HepG2 (cell line): ENCODE results near the gene HHLA2. TPM values are rescaled to one million over a fixed set of nuclear protein-coding genes. Genes with fewer than 3 reads are reported as not detected.

Experiments used
- ATAC-seq: fragments of 200-7000 bp; cut with Tn5 transposase; 3 replicates; pipeline ENCODE4 v1.9.1; 2020; ENCODE audit warnings: mild to moderate bottlenecking, moderate library complexity
- BruUV-seq: library from RNA; stranded (reverse); fragments of 400-500 nt; replicated peaks from 2 replicates; lab custom pipeline; 2021; lab: Mats Ljungman, UMichigan
- CTCF ChIA-PET: fragments of 300-600 bp; formaldehyde crosslinking; extraction: SDS; loops from one replicate; lab custom pipeline; 2021; ENCODE audit warnings: low total read pairs, inconsistent platforms, low intra/inter-chr PET ratio; lab: Yijun Ruan, JAX
- POLR2A ChIA-PET: fragments of 350-600 bp; sonication (Branson Sonifier 250); formaldehyde crosslinking; loops from one replicate; lab custom pipeline; 2020; ENCODE audit warnings: antibody characterized with exemption, inconsistent platforms; lab: Yijun Ruan, JAX
- DNase-seq: peaks from one replicate; pipeline ENCODE4 v3.0.0-alpha.2; 2015; ENCODE audit warnings: low spot score
- FAIRE-seq: peaks from 3 replicates; lab custom pipeline; 2011; peaks lifted over from hg19 to GRCh38; lab: Jason Lieb, UNC
- H2AFZ ChIP-seq: one replicate; pipeline ENCODE4 v1.6.1; 2011; ENCODE audit warnings: low read length, inconsistent platforms
- H3K27ac ChIP-seq: fragments of 300-600 bp; 3 replicates; pipeline ENCODE4 v1.8.0; 2011; ENCODE audit warnings: mixed run types, mild to moderate bottlenecking, mixed read lengths, low read length, inconsistent platforms; ENCODE audit not compliant: insufficient read depth; ENCODE audit errors: extremely low read length
- H3K27me3 ChIP-seq, 2 experiments: fragments of 200-600 bp in 1 of 2; 2 replicates in 1 of 2; 3 replicates in 1 of 2; pipeline versions ENCODE4 v1.6.0 to v1.8.0; 2011; ENCODE audit warnings: low read length in 2 of 2, mild to moderate bottlenecking in 2 of 2, moderate library complexity in 2 of 2, inconsistent platforms in 1 of 2; ENCODE audit not compliant: insufficient read depth in 2 of 2, control insufficient read depth in 1 of 2
- H3K36me3 ChIP-seq, 2 experiments: fragments of 200-600 bp in 1 of 2; replicated peaks in 1 of 2; 2 replicates in 1 of 2; 3 replicates in 1 of 2; pipeline versions ENCODE4 v1.5.1 to v1.8.0; 2011; ENCODE audit warnings: low read length in 2 of 2, inconsistent platforms in 1 of 2; ENCODE audit not compliant: insufficient read depth in 2 of 2, control insufficient read depth in 1 of 2
- H3K4me1 ChIP-seq: 2 replicates; pipeline ENCODE4 v1.5.1; 2012; ENCODE audit warnings: low read length, inconsistent platforms; ENCODE audit not compliant: insufficient read depth
- H3K4me2 ChIP-seq: 2 replicates; pipeline ENCODE4 v1.6.0; 2011; ENCODE audit warnings: low read depth, low read length, inconsistent platforms
- H3K4me3 ChIP-seq, 3 experiments: fragments of 200-600 bp in 1 of 3; sonication (generic), shearing (Covaris generic) in 1 of 3; replicated peaks in 1 of 3; 2 replicates each; pipeline ENCODE4 v1.5.1; 2011 to 2016; ENCODE audit warnings: low read length in 3 of 3, inconsistent platforms in 2 of 3, low read depth in 2 of 3, mild to moderate bottlenecking in 2 of 3, control low read depth in 1 of 3, mixed read lengths in 1 of 3; ENCODE audit not compliant: insufficient read depth in 1 of 3
- H3K79me2 ChIP-seq: one replicate; pipeline ENCODE4 v1.6.1; 2011; ENCODE audit warnings: low read length, inconsistent platforms; ENCODE audit not compliant: insufficient read depth
- H3K9ac ChIP-seq: 2 replicates; pipeline ENCODE4 v1.6.0; 2011; ENCODE audit warnings: mild to moderate bottlenecking, low read depth, low read length, inconsistent platforms; ENCODE audit not compliant: insufficient read depth
- H3K9me3 ChIP-seq: 2 replicates; pipeline ENCODE4 v1.5.1; 2012; ENCODE audit warnings: mild to moderate bottlenecking, low read length
- H4K20me1 ChIP-seq: 2 replicates; pipeline ENCODE4 v1.6.0; 2011; ENCODE audit warnings: inconsistent platforms, mild to moderate bottlenecking, low read length, moderate library complexity; ENCODE audit not compliant: insufficient read depth
- BRF2 ChIP-seq: sonication (generic); formaldehyde crosslinking; IDR thresholded peaks from 2 replicates; pipeline ENCODE4 v1.8.1; 2022; ENCODE audit warnings: mild to moderate bottlenecking, missing genetic modification reagents
- HNRNPLL ChIP-seq: fragments of 200-400 bp; formaldehyde crosslinking; IDR thresholded peaks from 2 replicates; pipeline ENCODE4 v1.6.1; 2017; ENCODE audit warnings: mild to moderate bottlenecking, low read depth, low read length; ENCODE audit not compliant: poor library complexity, severe bottlenecking
- JUND ChIP-seq: sonication (generic); formaldehyde crosslinking; IDR thresholded peaks from 2 replicates; pipeline ENCODE4 v1.8.0; 2022; ENCODE audit warnings: mild to moderate bottlenecking, missing genetic modification reagents
- KDM3A ChIP-seq: IDR thresholded peaks from 2 replicates; pipeline ENCODE4 v1.6.1; 2018; ENCODE audit warnings: low read depth, missing compliant biosample characterization
- MED13 ChIP-seq: sonication (generic); formaldehyde crosslinking; IDR thresholded peaks from 2 replicates; pipeline ENCODE4 v1.5.0; 2020; ENCODE audit warnings: missing genetic modification reagents
- MXI1 ChIP-seq: IDR thresholded peaks from 3 replicates; pipeline ENCODE4 v1.6.1; 2012; ENCODE audit warnings: low read depth, low read length, inconsistent platforms, borderline replicate concordance
- TEF ChIP-seq: sonication (generic); formaldehyde crosslinking; IDR thresholded peaks from 2 replicates; pipeline ENCODE4 v1.5.0; 2020; ENCODE audit warnings: missing genetic modification reagents
- ZNF225 ChIP-seq: sonication (generic); formaldehyde crosslinking; IDR thresholded peaks from 2 replicates; pipeline ENCODE4 v1.4.0; 2020; ENCODE audit warnings: mild to moderate bottlenecking, missing genetic modification reagents
- ZNF230 ChIP-seq: sonication (generic); formaldehyde crosslinking; IDR thresholded peaks from 2 replicates; pipeline ENCODE4 v1.4.0; 2020; ENCODE audit warnings: mild to moderate bottlenecking, missing genetic modification reagents
- ZNF263 ChIP-seq: sonication (generic); formaldehyde crosslinking; IDR thresholded peaks from 2 replicates; pipeline ENCODE4 v1.4.0; 2020; ENCODE audit warnings: missing genetic modification reagents
- ZNF329 ChIP-seq: sonication (generic); formaldehyde crosslinking; IDR thresholded peaks from 2 replicates; pipeline ENCODE4 v1.9.0; 2021; ENCODE audit warnings: low read depth, mild to moderate bottlenecking, missing genetic modification reagents
- ZNF724P ChIP-seq: sonication (generic); formaldehyde crosslinking; IDR thresholded peaks from 2 replicates; pipeline ENCODE4 v1.8.0; 2022; ENCODE audit warnings: missing genetic modification reagents, borderline replicate concordance
- WGBS: methylation state at CpG from one replicate; pipeline ENCODE4 v1.1.6; 2017; ENCODE audit warnings: low lambda C conversion rate; 5-methylcytosine and 5-hydroxymethylcytosine counted together
- in situ Hi-C: cut with HindIII; loops from 2 replicates; pipeline ENCODE4 v1.10.0; 2017; ENCODE audit warnings: low pct_unique_long_range_greater_than_20kb; ENCODE audit not compliant: extremely low pct_ligation_motif_present
- intact Hi-C: fragments of 100-400 bp; cut with micrococcal nuclease; formaldehyde crosslinking; loops from one replicate; pipeline ENCODE4 v1.10.0; 2022; ENCODE audit not compliant: unreplicated experiment
- polyA plus RNA-seq, 8 experiments: library from polyadenylated mRNA; depleted of rRNA in 3 of 8; stranded (reverse) in 7 of 8; unstranded in 1 of 8; fragments of >200 nt; fragmentation: Illumina TruSeq in 4 of 8; extraction: Trizol in 4 of 8; gene quantifications; 2 replicates each; pipeline versions ENCODE4 v1.2.1 to v1.2.3, GENCODE V29; 2011 to 2016; ENCODE audit warnings: low read depth in 4 of 8, missing spikeins in 1 of 8, mixed read lengths in 1 of 8; ENCODE audit not compliant: insufficient read depth in 1 of 8
- total RNA-seq, 5 experiments: library from RNA; depleted of rRNA; stranded (reverse); fragments of >200 nt; fragmentation: Illumina TruSeq; extraction: Trizol; gene quantifications; 2 replicates each; pipeline ENCODE4 v1.2.3, GENCODE V29; 2016; ENCODE audit warnings: low read depth in 1 of 5
- TF ChIP-seq, protein P1 (sequence below): IDR thresholded peaks from 2 replicates; pipeline ENCODE4 v1.6.1; 2016; ENCODE audit warnings: low read depth, missing genetic modification reagents, missing compliant biosample characterization

The HHLA2 gene
- total and polyA plus RNA-seq, 2 of the 13 experiments (the other 11 are each of a cell fraction or from before 2014, with no cell fraction given), result not detected

DNA sequence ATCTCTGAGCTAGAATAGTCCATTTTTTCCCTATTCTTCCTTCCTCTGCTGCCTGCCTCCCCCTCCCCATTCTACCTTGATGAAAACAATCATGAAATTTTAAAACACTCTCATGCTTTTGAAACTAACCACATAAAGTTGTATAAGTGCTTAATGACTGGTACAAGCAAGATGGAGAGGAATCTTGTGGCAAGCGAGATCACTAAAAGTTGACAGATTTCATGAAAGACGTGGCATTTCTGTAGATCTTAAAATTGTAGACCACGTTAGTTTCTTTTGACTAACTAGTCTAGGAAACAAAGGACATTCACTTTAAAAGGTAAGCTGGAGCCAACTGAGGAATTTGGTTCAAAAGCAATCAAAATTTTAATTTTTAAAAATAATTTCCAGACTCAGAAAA, 35.4 kb downstream of the HHLA2 start:
- H2AFZ ChIP-seq, result no peak overlapping the region
- H4K20me1 ChIP-seq, result no peaks in the 10 kb centered on the region
- intact Hi-C loops (no loop called here), in situ Hi-C loops (no loop called here)
- TF ChIP-seq ZNF230 (CRISPR knock-in tag), result no peak
- no peak for TF ChIP-seq BRF2 (CRISPR knock-in tag)
- no peak for TF ChIP-seq ZNF263 (CRISPR knock-in tag)
- TF ChIP-seq, protein P1, sequence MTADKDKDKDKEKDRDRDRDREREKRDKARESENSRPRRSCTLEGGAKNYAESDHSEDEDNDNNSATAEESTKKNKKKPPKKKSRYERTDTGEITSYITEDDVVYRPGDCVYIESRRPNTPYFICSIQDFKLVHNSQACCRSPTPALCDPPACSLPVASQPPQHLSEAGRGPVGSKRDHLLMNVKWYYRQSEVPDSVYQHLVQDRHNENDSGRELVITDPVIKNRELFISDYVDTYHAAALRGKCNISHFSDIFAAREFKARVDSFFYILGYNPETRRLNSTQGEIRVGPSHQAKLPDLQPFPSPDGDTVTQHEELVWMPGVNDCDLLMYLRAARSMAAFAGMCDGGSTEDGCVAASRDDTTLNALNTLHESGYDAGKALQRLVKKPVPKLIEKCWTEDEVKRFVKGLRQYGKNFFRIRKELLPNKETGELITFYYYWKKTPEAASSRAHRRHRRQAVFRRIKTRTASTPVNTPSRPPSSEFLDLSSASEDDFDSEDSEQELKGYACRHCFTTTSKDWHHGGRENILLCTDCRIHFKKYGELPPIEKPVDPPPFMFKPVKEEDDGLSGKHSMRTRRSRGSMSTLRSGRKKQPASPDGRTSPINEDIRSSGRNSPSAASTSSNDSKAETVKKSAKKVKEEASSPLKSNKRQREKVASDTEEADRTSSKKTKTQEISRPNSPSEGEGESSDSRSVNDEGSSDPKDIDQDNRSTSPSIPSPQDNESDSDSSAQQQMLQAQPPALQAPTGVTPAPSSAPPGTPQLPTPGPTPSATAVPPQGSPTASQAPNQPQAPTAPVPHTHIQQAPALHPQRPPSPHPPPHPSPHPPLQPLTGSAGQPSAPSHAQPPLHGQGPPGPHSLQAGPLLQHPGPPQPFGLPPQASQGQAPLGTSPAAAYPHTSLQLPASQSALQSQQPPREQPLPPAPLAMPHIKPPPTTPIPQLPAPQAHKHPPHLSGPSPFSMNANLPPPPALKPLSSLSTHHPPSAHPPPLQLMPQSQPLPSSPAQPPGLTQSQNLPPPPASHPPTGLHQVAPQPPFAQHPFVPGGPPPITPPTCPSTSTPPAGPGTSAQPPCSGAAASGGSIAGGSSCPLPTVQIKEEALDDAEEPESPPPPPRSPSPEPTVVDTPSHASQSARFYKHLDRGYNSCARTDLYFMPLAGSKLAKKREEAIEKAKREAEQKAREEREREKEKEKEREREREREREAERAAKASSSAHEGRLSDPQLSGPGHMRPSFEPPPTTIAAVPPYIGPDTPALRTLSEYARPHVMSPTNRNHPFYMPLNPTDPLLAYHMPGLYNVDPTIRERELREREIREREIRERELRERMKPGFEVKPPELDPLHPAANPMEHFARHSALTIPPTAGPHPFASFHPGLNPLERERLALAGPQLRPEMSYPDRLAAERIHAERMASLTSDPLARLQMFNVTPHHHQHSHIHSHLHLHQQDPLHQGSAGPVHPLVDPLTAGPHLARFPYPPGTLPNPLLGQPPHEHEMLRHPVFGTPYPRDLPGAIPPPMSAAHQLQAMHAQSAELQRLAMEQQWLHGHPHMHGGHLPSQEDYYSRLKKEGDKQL (CRISPR knock-in tag), result no peak
- TF ChIP-seq MXI1, result no peak
- no peak for TF ChIP-seq ZNF329 (CRISPR knock-in tag)
- TF ChIP-seq TEF (CRISPR knock-in tag), result no peak
- no peak for TF ChIP-seq HNRNPLL
- no peak for TF ChIP-seq ZNF724P (CRISPR knock-in tag)
- no peak for TF ChIP-seq KDM3A (CRISPR knock-in tag)
- TF ChIP-seq ZNF225 (CRISPR knock-in tag), result no peak
- TF ChIP-seq JUND (CRISPR knock-in tag), result no peak
- no peak for TF ChIP-seq MED13 (CRISPR knock-in tag)
- BruUV-seq, result no TSS peak
- FAIRE-seq (no peak), DNase-seq (no peak), ATAC-seq (no peak)
- POLR2A ChIA-PET, result no interaction called here
- no peaks in the 10 kb centered on the region for H3K79me2 ChIP-seq
- CTCF ChIA-PET, result no interaction called here
- no peak overlapping the region for H3K27ac ChIP-seq
- H3K9me3 ChIP-seq, result no peaks in the 10 kb centered on the region
- H3K36me3 ChIP-seq, result no peaks in the 10 kb centered on the region
- H3K4me2 ChIP-seq, result no peak overlapping the region
- no peak overlapping the region for H3K9ac ChIP-seq
- H3K4me1 ChIP-seq, result no peaks in the 10 kb centered on the region
- H3K27me3 ChIP-seq, result no peaks in the 10 kb centered on the region
- 4% methylated on average over 3 of the region's 3 CpGs for WGBS
- no peak overlapping the region for H3K4me3 ChIP-seq
